ENCODE data around the gene TNFRSF25.
A peak's percentile ranks its signal among the peaks of the same experiment; 100 is the strongest.
"Not testable (repeated sequence)": the region's sequence is repeated elsewhere in the genome, so short reads cannot be mapped to it uniquely, and the experiment has no call there.

The TNFRSF25 gene

GRCh38 chr1:6429660-6430411 lies 36.1 kb downstream of the TNFRSF25 start:
- not testable (repeated sequence) for DNase-seq

- not testable (repeated sequence) for DNase-seq
These were observed 37.5 kb downstream of the TNFRSF25 start for GRCh38 chr1:6428453-6428852.

GRCh38 chr1:6427441-6428390 lies 38.3 kb downstream of the TNFRSF25 start:
- no peak for DNase-seq

- DNase-seq = no peak
These were observed 39.0 kb downstream of the TNFRSF25 start for GRCh38 chr1:6426972-6427350.

DNA sequence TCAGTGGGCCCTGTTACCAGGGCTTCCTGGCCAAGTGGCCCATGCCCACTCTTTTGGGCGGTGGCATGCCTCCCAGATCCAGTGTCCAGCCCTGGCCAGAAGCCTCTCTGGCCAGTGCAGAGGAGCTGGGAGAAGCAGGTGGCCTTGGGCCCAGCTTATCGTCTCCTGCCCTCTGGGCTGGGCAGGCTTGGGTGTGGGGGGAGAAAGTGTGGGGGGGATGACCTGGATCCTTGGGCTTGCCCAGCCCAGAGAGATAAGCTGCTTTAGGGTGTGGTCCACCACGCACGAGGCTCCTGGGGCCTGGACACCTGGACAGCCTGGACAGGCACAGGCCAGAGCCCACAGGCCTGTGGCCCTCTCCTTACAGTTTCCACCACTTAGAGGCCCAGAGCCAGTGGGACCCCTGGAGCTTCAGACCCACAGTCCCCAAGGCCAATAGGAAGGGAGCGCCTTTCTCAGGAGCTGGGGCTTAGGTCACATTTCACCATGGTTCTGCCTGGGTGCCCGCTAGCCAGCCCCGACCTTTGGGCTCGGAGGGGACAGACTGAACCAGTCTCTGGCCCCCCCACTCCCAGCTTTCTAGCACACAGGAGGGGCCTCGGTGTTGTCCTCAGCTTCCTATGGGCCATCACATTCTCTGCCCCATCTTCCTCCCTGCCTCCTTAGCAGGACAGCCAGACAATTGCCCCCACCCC lies 39.5 kb downstream of the TNFRSF25 start:
- DNase-seq = no peak

DNA sequence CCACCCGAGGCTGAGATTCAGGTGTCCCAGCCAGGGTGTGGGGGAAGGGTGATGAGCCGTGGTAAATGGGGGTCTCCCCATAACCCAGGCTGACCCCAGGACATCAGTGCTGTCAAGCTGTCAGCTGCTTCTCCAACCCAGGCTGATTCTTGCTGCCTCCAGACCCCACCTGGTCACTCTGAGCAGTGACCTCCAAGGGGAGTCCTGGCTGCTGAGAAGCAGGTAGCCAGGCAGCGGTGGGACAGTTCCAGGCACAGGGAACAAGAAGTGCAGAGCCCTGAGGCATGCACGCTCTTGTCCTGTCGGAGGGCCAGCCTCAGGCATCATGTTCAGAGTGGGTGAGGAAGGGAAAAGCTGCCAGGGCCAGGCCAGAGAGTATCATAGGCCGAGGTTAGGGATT lies 40.3 kb downstream of the TNFRSF25 start:
- DNase-seq = no peak

- no peak for DNase-seq
These were observed 41.1 kb downstream of the TNFRSF25 start, which contains the start of gene ESPN for GRCh38 chr1:6424619-6425593. ESPN (plus strand) TSS chr1:6424776; CDS start chr1:6424956, 180 bp downstream.

GRCh38 chr1:6424000-6424565 lies 41.9 kb downstream of the TNFRSF25 start:
- DNase-seq = peak in 1 of 2 experiments; percentile 13

- peak; percentile 76 to 80 for DNase-seq
These were observed 42.5 kb downstream of the TNFRSF25 start for GRCh38 chr1:6423321-6423999.

GRCh38 chr1:6421266-6421665 lies 44.7 kb downstream of the TNFRSF25 start:
- no peak for DNase-seq

GRCh38 chr1:6420454-6421042 lies 45.4 kb downstream of the TNFRSF25 start:
- peak in 1 of 2 experiments; percentile 22 for DNase-seq

DNA sequence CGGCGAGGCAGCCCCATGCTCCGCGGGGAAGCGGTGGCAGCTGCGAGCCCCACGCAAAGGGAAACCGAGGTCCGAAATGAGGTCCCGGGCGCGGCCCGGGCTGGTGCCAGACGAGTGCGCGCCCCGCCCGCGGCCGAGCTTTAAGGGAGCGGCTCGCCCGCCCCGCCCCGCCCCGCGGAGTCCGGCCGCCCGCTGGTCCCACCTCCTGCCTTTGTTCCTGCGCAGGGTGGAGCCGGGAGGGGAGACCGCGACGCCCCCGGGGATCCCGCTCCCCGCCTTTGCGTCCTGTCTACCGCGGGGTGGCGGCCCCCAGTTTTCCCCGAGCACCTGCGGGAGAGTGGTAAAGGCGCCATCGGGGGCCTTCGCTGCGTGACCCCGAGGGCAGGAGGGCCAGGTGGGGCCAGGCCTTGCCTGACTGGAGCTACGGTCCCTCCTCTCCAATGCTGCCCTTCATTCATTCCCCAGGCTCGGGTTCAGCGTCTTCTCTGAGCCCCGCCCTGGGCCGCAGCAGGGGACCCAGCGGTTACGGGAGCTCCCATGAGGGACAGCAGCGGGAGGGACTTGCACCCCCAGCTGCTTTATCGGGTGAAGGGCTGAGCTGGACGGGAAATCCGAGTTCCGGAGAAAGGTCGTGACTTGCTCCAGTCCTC lies 46.0 kb downstream of the TNFRSF25 start, which contains the start of gene HES2:
TSS of gene HES2 (minus strand) at position 116 of the 650 bp plus-strand sequence. CDS start at position 17, 99 bp downstream.
- peak in 1 of 2 experiments; percentile 29 for DNase-seq

DNA sequence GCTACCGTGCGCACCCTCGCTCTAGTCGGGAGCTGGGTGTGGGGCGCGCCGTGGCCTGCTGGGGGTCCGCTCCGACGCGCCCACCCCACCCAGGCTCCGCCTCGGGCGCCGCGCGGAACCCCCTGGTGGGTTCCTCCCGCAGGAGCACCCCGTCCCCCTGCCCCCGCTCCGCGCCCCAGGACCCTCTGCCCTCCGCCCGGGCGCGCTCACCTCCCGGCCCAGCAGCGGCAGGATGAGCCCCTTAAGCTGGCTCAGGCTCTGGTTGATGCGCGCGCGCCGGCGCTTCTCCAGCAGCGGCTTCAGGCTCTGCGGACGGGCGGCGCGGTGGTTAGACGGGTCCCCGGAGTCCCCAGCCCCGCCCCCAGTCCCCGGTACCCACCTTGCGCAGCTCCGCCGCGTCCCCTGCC lies 46.6 kb downstream of the TNFRSF25 start:
- DNase-seq = no peak

DNA sequence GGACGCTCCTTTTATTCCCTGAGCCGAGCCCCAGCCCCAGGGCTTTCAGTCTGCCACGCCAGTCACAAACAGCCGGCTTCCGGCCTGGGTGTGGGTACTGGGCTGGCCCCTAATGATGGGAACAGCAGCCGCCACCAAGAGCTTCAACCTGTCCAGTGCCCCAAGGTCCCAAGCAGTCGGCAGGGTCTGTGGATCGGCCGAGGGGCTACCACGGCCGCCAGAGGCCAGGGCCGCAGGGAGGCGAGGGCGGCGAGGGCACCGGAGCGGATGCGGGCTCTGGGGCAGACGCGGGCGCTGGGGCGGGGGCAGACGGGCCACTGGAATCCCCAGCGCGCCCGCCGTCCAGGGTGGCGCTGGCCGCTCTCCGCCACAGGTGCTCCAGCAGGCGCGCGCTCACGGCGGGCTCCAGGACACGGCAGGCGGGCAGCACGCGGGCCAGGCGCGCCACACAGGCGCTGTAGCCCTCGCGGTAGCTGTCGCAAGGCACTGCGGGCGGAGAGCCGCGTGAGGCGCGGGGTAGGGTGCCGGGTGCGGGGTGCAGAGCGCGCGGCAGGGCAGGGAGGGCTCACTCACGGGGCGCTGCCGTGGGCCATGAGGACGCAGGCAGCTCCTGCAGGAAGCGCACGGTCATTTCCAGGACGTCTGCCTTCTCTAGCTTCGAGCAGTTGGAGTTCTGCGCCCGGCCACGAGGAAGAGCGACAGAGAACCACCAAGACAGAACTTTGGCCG lies 47.1 kb downstream of the TNFRSF25 start:
- no peak for DNase-seq

DNA sequence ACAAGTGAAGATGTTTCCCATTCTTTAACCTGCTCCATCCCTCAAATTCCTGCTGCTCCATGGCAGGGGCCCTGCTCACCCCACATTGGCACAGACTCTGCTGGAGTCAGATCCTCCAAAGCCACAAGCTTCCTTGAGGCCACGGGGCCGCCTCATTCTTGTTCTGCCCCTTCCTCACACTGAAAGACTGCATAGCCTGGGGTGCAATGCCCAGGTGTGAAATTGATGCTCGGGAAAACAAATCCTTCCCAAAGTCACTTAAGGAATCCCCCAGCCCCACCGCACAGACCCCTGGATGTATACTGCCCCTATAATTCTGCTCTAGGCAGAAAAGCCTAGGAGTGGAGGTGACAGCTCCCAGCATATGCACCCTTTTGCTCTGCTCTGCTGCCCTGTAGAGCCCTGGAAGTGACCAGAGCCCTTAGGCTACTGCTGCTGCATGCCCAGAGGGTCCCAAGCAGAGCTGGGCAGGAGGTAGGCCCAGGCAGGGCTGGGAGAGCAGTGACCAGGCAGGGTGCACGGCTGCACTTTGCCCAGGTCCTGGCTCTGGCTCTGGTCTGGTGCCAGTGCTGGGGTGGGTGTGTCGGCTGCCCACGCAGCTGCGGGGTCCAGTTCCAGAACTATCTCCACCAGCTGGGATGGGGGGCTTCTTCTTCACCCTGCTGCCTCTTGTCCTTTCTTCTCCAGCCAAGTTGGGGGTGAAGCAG lies 47.9 kb downstream of the TNFRSF25 start:
- DNase-seq = no peak

DNA sequence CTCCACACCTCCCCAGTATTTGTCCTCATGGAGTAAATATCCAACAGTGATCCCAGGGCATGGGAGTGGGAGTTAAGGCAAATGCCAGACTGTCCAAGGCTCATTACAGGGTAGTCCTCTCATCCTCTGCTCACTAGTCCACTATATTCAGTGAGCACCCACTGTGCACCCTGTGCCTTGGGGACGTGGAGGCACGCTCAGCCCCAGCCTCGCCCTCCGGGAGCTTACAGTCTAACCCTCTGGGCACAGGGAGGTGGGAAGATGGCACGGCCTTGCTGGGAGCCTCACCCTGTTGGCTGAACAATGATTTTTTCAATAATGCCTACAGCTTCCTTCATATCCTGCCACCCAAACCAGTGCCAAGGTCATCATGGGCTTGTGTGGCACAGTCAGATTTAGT lies 49.1 kb downstream of the TNFRSF25 start:
- DNase-seq = no peak

GRCh38 chr1:6416295-6416656 lies 49.7 kb downstream of the TNFRSF25 start:
- DNase-seq = no peak

GRCh38 chr1:6414881-6415626 lies 50.9 kb downstream of the TNFRSF25 start:
- no peak for DNase-seq
